ENCODE data around the gene NRTN.

Gene NRTN

DNA sequence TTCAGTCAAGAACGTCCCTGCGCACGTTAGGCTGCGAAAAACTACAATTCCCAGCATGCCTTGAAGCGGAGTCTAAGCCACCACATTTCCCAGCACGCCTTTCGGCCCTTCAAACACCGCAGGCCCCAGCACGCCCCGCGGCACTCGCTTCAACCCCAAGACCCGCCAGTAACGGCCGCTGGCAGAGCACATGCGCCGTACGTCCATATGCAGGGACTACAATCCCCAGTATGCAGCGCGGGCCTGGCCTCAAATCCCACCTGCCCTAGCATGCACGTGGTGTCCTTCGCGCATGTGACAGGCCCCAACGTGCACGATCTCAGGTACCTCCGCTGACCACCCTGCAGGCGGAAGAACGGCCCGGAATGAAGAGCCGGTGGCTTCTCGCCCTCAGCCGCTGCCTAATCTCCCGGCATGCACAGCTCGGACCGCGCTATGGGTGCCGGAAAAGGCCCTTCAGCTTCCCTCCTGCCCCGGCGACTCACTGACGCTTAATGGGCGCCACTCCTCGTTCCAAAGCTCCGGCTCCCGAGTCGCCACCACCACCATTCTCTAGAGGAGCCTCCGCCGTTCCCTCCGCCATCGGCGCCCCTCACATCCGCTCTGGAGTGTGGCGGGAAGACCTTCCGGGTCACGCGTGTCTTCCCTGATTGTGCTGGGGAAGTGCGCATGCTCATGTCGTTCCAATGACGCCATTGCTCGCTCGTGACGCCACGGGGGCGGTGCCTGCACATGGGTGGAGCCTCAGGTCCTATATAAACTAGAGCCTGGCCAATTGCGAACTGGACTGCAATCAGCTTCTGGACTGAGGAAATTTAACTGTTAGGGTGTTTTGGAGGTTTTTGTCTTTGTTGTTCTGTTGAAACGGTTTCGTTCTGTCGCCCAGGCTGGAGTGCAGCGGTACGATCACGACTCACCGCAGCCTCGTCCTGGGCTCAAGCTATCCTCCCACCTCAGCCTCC lies 14.0 kb upstream of the NRTN start, which contains the start of gene DUS3L:
Gene DUS3L, minus strand, starts transcription at position 605 of the 962 bp plus-strand sequence. Its CDS starts 22 bp downstream, at position 583.
- DNase-seq, result peak; percentile 97

DNA sequence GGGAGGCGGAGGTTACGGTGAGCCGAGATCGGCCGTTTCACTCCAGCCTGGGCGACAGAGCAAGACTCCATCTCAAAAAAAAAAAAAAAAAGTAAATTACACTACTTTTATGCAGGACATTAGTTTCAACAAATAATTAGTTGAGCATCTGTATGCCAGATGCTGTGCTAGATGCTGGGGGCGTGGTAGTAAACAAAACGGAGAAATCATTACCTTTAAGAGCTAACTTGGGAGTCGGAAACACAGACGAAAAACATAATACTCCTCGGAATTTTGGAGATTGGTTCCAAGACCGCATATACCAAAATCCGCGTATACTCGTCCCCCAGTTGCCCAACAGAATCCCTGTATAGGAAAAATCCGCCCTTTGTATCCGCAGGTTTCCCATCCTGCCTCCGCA lies 12.6 kb upstream of the NRTN start:
- no peak for DNase-seq

DNA sequence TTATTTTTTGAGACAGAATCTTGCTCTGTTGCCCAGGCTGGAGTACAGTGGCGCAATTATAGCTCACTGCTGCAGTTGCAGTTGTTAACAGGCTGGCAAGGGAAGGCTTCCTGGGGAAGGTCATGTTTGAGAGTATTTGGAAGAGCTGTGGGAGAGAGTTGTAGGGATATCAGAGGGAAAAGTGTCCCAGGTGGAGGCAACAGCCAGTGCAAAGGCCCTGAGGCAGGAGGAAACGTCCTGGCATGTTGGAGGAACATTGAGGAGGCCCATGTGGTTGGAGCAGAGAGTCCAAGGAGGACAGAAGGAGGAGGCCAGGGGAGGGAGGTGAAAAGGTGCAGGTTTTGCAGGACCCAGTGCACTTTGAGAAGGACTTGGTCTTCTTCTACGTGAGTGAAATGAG lies 11.7 kb upstream of the NRTN start:
- DNase-seq, result no peak

DNA sequence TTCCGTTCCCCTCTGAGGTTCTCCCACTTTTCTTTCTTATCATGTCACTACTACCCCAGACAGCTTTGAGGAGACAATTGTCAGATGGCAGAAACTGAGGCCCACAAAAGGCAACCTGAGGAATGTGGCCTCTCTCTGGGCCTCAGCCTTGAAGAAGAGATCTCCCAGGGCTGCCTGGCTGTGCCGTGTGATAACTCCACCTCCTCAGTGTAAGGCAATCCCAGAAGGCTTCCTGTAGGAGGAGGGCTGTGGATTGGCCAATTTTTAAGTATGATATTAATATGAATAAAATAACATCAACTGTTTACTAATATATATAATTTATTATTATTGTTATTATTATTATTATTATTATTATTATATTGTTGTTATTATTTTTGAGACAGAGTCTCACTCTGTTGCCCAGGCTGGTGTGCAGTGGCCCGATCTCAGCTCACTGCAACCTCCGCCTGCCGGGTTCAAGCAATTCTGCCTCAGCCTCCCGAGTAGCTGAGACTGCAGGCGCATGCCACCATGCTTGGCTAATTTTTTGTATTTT lies 9.4 kb upstream of the NRTN start:
- DNase-seq, result no peak

DNA sequence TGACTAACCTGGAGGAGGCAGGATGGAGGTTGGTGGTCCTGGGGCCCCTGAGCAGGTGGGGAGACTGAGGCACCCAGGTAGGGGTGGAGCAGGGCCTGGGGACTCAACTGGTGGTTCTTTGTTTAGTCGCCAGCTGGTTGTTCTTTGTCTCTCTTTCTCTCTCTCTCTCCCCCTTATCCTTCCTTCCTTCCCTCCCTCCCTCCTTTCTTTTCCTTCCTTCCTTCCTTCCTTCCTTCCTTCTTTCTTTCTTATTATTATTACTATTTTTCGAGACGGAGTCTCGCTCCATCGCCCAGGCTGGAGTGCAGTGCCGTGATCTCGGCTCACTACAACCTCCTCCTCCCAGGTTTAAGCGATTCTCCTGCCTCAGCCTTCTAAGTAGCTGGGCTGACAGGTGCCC lies 6.6 kb upstream of the NRTN start:
- no peak for DNase-seq

DNA sequence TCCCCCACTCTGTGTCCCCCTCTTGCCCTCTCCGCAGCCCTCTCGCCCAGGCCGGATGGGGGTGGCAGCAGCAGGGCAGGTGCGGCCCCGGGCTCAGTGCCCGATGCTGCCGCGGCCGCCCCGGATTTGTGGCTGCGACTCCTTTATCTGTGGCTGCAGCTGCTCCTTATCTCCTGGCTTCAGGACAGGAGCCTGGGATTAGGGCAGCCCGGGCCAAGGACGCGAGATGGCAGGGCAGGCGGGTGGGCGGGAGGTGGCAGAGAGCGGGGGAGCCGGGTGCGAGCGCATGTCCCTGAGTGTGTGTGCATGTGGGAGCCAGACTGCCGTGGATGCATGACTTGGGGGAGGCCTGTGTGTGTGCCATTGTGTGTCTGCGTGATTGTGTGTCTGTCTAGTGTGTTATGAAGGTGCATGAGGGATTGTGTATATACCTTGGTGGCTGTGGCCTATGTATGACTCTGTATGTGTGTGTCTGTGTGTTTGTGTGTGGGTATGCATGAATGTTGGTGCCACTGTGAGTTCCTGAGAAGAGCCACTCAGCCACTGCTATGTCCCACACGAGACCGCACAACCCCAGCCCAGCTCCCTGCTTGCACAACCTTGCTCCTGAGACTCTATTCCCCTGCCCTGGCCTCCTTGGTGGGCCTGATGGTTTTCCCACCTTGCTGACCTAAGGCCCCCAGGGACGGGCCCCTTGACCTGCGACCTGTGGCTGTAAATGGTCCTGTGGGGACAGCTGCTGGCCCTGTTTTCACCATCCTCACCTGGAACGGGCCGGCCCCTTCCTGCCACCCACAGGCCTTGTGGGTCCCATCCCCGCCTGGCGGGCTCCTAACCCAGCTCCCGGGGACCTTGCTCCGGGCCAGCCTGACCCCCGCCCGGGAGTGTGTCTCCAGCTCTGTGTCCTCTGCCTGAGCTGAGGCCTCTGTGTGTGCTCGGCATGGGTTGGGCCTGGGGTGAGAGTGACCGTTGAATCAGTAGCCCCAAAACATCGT lies 5.3 kb upstream of the NRTN start:
- DNase-seq, result no peak

DNA sequence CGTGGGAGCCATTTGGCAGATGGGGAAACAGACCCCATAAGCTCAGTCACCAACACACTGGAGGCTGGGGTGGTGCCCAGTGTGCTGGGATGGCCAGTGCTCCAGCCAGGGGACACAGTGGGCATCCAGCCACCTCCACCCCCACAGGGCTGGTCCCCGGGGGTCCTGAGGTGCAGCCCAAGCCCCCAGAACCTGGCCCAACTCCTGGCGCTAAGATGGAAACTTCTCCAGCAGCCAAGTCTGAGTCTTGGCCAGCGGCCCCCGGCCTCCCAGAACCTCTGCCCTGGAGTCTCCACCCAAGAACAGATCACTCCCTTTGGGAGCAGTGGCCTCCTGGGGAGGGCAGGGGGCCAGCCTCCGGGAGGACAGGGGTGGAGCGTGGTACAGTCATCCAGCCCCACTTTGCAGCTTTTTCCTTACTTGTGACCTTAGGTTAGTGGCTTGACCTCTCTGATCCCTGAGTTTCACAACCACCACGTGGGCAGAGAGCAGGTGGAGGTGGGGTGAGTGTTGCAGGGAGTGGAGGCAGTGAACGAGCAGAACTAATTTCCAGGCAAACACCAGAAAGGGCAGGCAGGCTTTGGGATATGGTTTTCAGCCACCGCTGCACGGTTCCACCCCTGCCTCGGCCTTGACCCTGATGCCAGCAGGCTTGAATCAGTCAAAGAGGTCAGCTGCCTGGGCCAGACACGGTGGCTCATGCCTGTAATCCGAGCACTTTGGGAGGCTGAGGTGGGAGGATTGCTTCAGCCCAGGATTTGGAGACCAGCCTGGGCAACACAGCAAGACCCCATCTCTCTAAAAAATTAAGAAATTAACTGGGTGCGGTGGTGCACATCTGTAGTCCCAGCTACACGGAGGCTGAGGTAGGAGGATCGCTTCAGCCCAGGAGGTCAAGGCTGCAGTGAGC lies 4.3 kb upstream of the NRTN start:
- DNase-seq, result no peak

DNA sequence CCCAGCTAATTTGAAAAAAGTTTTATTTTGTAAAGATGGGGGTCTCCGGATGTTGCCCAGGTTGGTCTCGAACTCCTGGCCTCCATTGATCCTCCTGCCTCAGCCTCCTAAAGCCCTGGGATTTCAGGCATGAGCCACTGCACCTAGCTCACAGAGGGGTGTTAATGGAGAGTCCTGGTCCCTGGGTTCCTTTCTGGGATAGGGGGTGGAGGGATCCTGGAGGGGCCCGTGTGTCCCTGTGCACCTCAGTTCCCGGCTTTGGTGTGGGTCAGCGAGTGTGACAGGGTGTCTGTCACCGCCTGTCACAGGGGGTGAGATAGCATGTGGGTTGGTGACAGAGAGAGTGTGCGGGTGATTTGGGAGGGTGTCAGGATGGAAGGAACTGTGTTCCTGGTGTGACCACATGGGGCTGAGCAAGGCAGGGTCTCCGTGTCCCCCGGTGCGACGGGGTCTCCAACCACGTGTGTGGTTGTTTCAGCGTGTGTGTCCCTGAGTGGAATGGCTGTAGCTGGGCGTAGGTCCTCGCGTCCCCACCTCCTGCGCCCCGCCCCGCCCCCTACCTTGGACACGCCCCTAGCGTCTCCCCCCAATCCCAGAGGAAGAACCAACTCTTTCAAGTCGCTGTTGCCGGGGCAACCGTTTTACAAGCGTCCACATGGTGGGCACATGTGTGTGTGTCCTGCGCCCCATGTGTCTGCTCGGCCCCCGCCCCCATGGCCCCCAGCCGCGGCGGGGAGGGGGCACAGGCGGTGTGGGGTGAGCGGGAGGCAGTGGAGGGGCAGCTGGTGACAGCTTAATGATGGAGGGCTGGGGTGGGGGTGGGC lies 2.9 kb upstream of the NRTN start:
- DNase-seq, result no peak

DNA sequence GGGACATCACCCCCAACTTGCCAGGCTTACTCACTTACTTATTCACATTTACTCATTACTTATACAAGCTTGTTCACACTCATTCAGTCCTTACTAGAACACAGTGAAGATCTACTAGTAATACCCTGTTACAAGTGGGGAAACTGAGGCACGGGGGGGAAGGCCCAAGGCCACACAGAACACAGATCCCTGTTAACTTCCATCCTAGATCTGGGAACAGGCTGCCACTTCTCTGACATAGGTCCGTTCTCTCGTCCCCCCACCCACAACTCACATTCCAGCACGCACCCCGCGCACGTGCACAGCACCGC lies 1.5 kb upstream of the NRTN start:
- DNase-seq, result no peak

DNA sequence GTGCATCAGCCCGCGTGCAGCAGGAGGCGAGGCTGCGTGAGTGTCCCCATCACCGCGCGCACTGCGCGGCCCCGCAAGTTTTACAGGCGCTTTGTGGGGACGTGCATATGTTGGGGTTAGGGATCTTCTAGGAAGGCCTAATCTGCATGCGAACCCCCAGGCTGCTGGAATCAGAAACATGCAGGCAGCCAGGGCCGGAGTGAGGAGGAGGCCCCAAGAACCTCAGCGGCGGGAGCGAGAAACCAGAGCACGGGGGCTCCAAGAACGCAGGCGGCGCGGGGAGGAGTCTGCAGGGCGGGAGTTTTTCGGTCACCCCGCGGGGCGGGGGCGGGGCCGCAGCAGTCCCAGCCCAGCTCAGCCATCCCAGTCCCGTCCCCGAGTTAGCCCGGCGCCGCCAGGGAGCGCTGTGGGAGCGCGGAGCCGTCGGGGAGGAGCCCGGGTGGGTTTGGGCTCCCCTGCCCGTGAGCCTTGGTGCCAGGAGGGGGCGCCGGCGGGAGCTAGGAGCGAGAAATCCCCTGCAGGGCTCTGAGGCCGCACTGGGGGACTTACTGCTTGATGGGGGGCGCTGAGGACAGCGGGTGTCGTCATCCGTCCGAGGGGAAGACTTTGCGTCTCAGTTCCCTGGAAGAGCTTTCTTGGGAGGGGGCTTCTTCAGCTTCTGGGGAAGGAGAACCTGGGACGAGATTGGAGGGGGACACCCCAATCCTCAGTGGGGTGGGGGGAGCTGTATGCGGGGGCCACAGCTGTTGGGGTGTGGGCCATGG lies 933 bp upstream of the NRTN start:
- peak; percentile 76 for DNase-seq

DNA sequence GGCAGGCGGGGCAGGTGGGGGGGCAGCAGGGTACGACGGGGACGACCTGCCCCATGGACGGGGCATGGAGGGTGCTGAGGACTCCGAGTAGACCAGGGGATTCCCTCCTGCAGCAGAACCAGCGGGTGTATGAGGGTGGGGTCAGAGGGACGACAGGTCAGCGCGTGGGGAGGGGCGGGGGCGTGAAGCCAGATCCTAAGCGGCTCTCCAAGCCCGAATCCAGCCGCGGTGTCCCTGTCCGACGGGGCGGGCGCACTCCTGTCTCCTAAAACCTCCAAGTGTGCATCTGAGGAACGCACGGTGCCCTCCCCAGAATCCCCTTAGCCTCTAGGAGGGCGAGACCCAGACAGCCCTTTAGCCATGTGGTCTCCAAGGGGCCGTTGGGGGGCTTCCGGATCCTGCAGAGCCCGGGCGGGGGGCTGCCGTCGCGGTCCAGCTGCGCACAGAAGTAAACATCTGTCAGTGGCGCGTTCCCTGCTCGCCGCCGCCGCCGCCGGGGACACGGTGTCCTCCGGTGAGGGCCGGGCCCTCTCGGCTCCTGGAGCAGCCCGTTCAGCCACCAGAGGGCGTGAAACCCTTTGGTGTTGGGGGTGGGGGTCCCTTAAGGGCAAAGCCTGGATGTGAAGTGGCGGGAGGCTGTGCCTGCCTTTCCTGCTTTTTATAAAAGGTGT lies 730 bp downstream of the NRTN start:
- DNase-seq, result no peak

DNA sequence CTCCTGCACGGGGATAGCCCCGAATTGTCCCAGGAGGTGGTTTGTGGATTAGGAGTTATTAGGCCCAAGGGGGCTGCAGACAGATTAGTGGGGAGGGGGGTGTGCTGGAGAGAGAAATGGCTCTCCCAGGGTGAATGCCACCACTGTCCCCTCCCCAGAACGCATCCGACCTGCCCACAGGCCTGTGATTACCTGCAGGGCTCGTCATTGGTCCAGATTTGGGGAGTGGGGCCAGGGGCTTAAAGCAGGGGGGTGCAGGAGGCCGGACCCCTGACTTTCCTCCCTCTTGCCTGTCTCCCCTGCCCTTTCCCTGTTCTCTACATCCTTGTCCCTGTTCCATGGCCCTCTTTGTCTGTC lies 1.2 kb downstream of the NRTN start:
- no peak for DNase-seq

DNA sequence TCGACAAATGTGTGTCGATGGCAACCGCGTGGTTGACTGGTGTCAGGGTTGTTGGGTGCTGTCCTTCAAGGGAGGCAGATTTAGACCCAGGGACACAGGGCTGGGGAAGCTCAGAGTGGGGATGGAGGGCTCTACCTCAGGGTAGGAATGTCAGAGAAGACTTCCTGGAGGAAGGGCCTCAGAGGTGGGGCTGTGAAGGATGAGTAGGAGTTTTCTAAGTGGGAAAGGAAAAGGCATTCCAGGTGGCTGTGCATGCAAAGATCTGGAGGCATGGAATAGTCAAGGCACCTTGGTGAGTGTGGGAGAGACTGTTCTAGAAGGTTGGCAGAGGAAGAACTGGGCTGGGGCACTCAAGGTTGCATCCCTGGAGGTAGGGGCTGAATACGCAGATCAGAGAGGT lies 2.0 kb downstream of the NRTN start:
- no peak for DNase-seq

DNA sequence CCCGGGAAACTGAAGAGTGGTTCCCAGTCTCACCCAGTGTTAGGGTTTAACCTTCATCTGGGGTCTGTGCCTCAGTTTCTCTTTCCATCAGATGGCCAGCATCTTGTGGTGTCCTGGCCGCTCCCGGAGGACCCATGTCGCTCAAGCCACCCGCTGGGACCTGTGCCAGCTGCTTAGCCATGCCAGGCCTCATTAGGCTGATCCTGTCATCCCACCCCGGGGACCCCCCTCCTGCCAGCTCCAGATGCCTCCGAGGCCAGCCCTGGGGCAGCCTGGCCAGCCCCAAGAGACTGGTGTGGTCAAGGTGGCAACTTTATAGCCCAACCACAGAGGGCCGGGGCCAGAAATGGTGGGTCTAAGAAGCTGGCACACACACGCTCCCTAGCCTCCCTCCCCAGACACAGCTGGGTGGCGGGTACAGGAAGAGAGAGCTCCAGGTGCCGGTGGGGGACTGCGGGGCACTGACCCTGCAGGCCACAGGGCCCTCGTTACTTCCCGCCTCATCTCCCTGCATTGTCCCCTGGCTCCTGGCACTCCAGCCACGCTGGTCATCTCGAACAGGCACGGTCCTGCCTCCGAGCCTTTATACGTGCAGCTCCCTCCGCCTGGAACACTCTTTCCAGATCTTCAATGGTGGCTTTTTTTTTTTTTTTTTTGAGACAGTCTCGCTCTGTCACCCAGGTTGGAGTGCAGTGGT lies 3.4 kb downstream of the NRTN start:
- DNase-seq, result no peak

DNA sequence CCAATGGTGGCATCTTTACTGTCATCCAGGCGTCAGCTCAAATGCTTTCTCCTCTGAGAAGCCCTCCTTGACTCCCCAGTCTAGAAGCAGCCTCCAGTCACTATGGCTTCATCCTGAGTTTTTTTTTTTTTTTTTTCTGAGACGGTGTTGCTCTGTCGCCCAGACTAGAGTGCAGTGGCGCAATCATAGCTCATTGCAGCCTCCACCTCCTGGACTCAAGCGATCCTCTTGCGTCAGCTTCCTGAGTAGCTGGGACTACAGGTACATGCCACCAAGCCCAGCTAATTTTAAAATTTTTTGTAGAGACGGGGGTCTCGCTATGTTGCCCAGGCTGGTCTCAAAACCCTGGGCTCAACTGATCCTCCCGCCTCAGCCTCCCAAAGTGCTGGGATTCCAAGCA lies 4.2 kb downstream of the NRTN start:
- no peak for DNase-seq

DNA sequence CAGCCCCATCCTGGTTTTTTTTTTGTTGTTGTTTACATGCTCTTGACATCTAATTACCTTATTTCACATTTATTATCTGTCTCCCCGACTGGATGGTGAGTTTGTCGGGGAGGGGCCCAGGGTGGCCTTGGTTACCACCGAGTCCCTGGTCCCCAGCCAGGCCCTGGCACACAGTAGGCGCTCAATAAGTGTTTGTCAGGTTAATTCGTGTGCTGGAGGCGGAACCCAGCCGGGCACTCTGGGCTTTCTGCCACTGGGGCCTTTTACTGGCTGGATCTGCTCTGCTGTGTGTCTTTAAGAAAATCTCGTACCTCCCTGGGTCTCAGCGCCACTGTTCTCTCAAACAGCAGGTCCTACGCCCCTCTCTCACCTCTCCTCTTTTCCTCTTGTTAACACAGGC lies 4.6 kb downstream of the NRTN start:
- no peak for DNase-seq

DNA sequence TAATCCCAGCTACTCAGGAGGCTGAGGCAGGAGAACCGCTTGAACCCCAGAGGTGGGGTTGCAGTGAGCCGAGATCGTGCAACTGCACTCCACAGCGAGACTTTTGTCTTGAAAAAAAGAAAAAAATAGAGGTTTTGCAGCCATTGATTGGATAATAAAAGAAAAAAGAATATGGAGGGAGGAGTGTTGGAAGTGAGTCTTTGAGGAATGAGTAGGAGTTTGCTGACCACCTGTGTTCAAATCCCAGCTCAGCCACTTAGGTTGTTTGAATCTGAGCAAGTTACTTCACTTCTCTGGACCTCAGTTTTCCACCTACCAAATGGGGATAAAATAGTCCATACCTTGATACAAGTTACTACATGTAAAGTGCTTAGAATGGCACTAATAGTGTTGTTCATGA lies 6.2 kb downstream of the NRTN start:
- DNase-seq, result no peak

DNA sequence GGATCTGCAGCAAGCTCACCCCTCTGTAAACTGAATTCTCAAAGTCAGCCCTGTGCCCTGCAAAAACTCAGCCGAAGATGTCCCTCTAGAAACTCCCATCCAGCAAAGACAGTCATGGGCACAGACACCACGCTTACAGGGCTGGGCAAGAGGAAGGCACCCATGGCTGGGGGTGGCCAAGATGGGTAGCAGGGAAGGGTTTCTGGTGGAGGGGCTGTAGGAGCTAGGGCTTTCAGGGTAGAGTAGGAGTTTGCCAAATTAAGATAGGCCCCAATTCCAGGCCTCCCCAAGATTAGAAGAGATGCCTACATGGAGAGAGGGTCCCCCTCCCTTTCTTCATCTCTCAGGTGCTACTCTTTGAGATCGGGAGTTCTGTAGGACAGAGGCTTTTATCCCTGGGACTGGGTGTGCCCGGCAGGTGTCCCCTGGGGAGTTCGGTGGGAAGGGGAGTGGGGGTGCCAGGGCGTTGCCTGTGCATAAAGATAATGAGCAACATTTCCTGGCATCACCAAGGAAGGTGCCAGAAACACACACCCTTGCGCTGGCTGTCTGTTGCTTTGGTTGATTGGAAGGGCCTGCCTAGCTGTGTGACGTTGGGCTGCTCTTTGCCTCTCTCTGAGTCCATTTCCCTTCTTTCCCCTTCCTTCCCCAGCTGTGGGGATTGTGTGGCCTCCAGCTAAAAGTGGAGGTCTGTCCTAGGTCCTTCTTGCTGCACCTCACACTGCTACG lies 9.4 kb downstream of the NRTN start:
- DNase-seq, result no peak

DNA sequence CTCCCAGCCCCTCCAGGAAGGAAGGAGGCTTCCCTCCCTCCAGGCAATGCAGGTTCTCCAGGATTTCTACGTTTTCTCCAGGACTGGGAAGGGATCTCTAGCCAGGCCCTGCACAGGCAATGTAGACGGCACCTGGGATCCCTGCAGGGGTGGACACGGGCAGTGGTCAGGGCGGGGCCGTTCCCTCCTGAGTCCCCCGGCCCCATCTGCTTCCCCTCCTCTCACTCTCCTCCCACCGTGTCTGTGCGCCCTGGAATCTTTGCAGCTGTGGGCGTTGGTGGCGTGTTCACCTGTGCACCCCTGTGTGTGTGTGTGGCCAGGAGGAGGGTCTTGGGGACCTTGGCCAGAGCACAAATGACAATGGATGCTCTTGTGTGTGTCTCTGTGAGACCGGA lies 10.0 kb downstream of the NRTN start:
- no peak for DNase-seq

All from HCEC 1CT (cell line).